Prostate gland (tissue), 2 donors: ENCODE measurements around the gene ATP9A. TPM values are rescaled to one million over a fixed set of nuclear protein-coding genes. Genes with fewer than 3 reads are reported as not detected.

Source experiments
- DNase-seq: peaks from one replicate; pipeline ENCODE4 v3.0.0-alpha.2; 2019; ENCODE audit warnings: low spot score
- H3K27ac ChIP-seq, 2 donors: fragments of 200-600 bp; sonication (generic); 2 replicates each; pipeline ENCODE4 v1.5.1; 2017 to 2019
- H3K27me3 ChIP-seq: fragments of 200-600 bp; sonication (generic); replicated peaks from 2 replicates; pipeline ENCODE4 v1.5.1; 2019; ENCODE audit not compliant: insufficient read depth
- H3K36me3 ChIP-seq, 2 donors: fragments of 200-600 bp; sonication (generic); 1 replicate in 1 of 2; 2 replicates in 1 of 2; pipeline versions ENCODE4 v1.5.1 to v1.8.1; 2017 to 2019
- H3K4me1 ChIP-seq: fragments of 200-600 bp; sonication (generic); replicated peaks from 2 replicates; pipeline ENCODE4 v1.5.1; 2019
- H3K4me3 ChIP-seq, 2 donors: fragments of 200-600 bp; sonication (generic); 2 replicates each; pipeline ENCODE4 v1.5.1; 2017 to 2019
- H3K9me3 ChIP-seq: fragments of 200-600 bp; sonication (generic); 2 replicates; pipeline ENCODE4 v1.5.1; 2017
- POLR2A ChIP-seq: fragments of 450-650 bp; IDR thresholded peaks from one replicate; pipeline ENCODE4 v1.6.1; 2016; ENCODE audit warnings: antibody characterized with exemption, mild to moderate bottlenecking
- POLR2AphosphoS5 ChIP-seq: sonication (generic); formaldehyde crosslinking; IDR thresholded peaks from one replicate; pipeline ENCODE4 v1.6.1; 2017; ENCODE audit warnings: antibody characterized with exemption
- WGBS: methylation state at CpG from one replicate; pipeline ENCODE4 v1.1.5; 2018; 5-methylcytosine and 5-hydroxymethylcytosine counted together
- intact Hi-C: fragments of 100-400 bp; cut with DNase I; formaldehyde crosslinking; loops from one replicate; pipeline ENCODE4 v1.14.2; 2022
- total RNA-seq, 2 donors: library from RNA; depleted of rRNA; stranded (reverse); fragments of >200 nt; gene quantifications; one replicate each; pipeline ENCODE4 v1.1.0, GENCODE V29; 2016
- TF ChIP-seq, protein P1 (sequence below), 4 experiments: fragments of 200-600 bp in 2 of 4; fragments of 450-650 bp in 2 of 4; sonication (generic) in 2 of 4; IDR thresholded peaks; 1 replicate in 3 of 4; 2 replicates in 1 of 4; pipeline ENCODE4 v1.5.1; 2016 to 2019; ENCODE audit warnings: antibody characterized with exemption in 4 of 4, mild to moderate bottlenecking in 2 of 4, moderate library complexity in 2 of 4

Gene ATP9A
- total RNA-seq, 2 donors from 2014 or later = 35.1 to 118 TPM

DNA sequence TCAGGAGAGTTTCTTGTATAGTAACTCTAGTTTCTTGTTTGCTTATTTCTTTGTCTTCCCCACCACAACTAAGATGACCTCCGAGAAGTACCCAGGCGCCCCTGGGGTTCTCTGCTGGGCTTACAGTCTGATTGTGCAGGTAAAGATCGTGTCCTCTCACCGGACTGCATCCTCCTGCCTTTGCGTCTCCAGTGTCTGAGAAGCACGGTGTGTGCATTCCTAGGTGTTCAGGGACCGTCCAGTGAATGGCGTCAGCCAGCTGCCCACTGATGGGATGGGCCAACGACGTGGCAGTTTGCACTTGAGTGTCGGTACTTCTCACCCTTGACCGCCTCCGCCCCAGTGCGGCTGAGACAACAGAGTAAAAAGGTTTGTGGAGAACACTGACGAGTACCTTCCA is 169.6 kb downstream of the ATP9A start:
- peaks cover 0 to 3% of the 10 kb centered on the region in 2 donors for H3K36me3 ChIP-seq
- TF ChIP-seq POLR2AphosphoS5 = no peak
- TF ChIP-seq, protein P1, sequence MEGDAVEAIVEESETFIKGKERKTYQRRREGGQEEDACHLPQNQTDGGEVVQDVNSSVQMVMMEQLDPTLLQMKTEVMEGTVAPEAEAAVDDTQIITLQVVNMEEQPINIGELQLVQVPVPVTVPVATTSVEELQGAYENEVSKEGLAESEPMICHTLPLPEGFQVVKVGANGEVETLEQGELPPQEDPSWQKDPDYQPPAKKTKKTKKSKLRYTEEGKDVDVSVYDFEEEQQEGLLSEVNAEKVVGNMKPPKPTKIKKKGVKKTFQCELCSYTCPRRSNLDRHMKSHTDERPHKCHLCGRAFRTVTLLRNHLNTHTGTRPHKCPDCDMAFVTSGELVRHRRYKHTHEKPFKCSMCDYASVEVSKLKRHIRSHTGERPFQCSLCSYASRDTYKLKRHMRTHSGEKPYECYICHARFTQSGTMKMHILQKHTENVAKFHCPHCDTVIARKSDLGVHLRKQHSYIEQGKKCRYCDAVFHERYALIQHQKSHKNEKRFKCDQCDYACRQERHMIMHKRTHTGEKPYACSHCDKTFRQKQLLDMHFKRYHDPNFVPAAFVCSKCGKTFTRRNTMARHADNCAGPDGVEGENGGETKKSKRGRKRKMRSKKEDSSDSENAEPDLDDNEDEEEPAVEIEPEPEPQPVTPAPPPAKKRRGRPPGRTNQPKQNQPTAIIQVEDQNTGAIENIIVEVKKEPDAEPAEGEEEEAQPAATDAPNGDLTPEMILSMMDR (IDR thresholded peaks at IDR 0.05) = no peak
- no peak for TF ChIP-seq POLR2A
- no peaks in the 10 kb centered on the region for H3K4me1 ChIP-seq
- no peaks in the 10 kb centered on the region for H3K27me3 ChIP-seq
- intact Hi-C loops = loop anchor here (10.0 kb wide), 1 partner anchor 614 kb away; no protein-coding TSS in a partner anchor
- DNase-seq = no peak
- no peaks in the 10 kb centered on the region for H3K9me3 ChIP-seq
- H3K27ac ChIP-seq = no peak overlapping the region
- no peak overlapping the region for H3K4me3 ChIP-seq
- WGBS = 85% methylated on average over 15 of the region's 15 CpGs

GRCh38 chr20:51597389-51598231 is 170.6 kb downstream of the ATP9A start:
- Histone ChIP-seq H3K4me3 (no peak overlapping the region), H3K27ac (no peak overlapping the region), H3K36me3 (peaks cover 0 to 3% of the 10 kb centered on the region in 2 donors), H3K4me1 (no peaks in the 10 kb centered on the region), H3K9me3 (no peaks in the 10 kb centered on the region), H3K27me3 (no peaks in the 10 kb centered on the region)
- TF ChIP-seq, protein P1 (IDR thresholded peaks at IDR 0.05) = no peak
- TF ChIP-seq POLR2A = no peak
- TF ChIP-seq POLR2AphosphoS5 = no peak
- intact Hi-C loops = loop anchor here (10.0 kb wide), 1 partner anchor 613 kb away; no protein-coding TSS in a partner anchor
- DNase-seq = no peak
- 40% methylated on average over 7 of the region's 7 CpGs for WGBS

DNA sequence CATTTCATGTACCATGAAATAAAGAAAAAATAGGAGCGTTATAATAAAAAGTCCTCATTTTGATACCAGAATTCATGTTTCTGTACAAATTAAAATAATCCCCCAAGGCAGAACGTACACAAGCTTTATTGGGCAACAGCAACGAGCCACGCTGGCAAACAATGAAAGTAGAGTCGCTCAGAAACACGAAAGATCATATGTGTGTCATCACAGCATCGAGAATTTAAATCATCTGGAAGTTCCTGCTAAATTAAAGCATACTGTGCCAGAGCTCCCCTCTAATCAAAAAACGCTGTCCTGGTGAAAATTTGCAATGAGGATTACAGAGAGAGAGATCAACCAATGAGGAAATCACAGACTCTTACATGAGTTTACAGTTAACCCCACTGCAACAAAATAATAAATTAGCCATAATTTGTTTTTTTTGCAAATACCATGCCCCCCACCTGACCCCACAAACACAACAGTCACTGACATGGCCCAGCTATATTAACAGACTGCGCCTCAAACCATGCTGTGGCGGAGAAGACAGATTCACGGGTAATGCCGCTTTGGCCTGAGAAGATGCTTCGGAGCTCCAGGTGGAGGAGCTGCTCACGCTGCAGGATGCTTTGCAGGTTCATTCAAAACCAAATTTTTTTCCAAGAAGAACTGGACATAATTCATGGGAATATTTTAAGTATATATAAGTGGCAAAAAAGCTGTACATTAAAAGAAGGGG is 171.4 kb downstream of the ATP9A start:
- TF ChIP-seq POLR2AphosphoS5 (no peak), POLR2A (no peak)
- TF ChIP-seq, protein P1 (IDR thresholded peaks at IDR 0.05) = no peak
- DNase-seq = no peak
- Histone ChIP-seq H3K9me3 (no peaks in the 10 kb centered on the region), H3K4me1 (no peaks in the 10 kb centered on the region), H3K4me3 (no peak overlapping the region), H3K27me3 (no peaks in the 10 kb centered on the region), H3K27ac (no peak overlapping the region), H3K36me3 (peaks cover 0 to 3% of the 10 kb centered on the region in 2 donors)
- intact Hi-C loops = loop anchor here (10.0 kb wide), 1 partner anchor 612 kb away; no protein-coding TSS in a partner anchor
- WGBS = 80% methylated on average over 14 of the region's 14 CpGs

GRCh38 chr20:51595744-51596143 is 172.4 kb downstream of the ATP9A start:
- no peak overlapping the region for H3K4me3 ChIP-seq

More at GRCh38 chr20:51595744-51596143, 172.4 kb downstream of the ATP9A start:
- Histone ChIP-seq H3K27me3 (no peaks in the 10 kb centered on the region), H3K9me3 (no peaks in the 10 kb centered on the region), H3K4me1 (no peaks in the 10 kb centered on the region), H3K27ac (peak overlapping the region in 1 of 2 donors; percentile 54), H3K36me3 (peaks cover 0 to 3% of the 10 kb centered on the region in 2 donors)
- TF ChIP-seq, protein P1 (IDR thresholded peaks at IDR 0.05) = no peak
- TF ChIP-seq POLR2AphosphoS5 (no peak), POLR2A (no peak)
- intact Hi-C loops = loop anchor here (1.0 to 10.0 kb wide), 2 partner anchors 223 to 611 kb away; no protein-coding TSS in a partner anchor
- no peak for DNase-seq
- 92% methylated on average over 8 of the region's 8 CpGs for WGBS
